CD4-positive, alpha-beta T cell treated with Interleukin-4 for 4 hours (primary cell): ENCODE measurements around the gene KMT2D.

Source experiments
- DNase-seq: peaks from one replicate; pipeline ENCODE4 v3.0.0-alpha.2; 2020

The KMT2D gene

GRCh38 chr12:49032679-49033447, 27.7 kb downstream of the KMT2D start:
- no peak for DNase-seq

GRCh38 chr12:49032276-49032675, 28.3 kb downstream of the KMT2D start:
- DNase-seq, result no peak

- no peak for DNase-seq
These were observed 28.9 kb downstream of the KMT2D start for GRCh38 chr12:49031573-49032161.

GRCh38 chr12:49030714-49031572, 29.7 kb downstream of the KMT2D start:
- no peak for DNase-seq

- DNase-seq, result no peak
These were observed 30.5 kb downstream of the KMT2D start for GRCh38 chr12:49030119-49030518.

GRCh38 chr12:49028666-49029275, 31.8 kb downstream of the KMT2D start:
- DNase-seq, result no peak

- DNase-seq, result no peak
These were observed 32.6 kb downstream of the KMT2D start for GRCh38 chr12:49027846-49028555.

GRCh38 chr12:49026678-49027480, 33.7 kb downstream of the KMT2D start:
- no peak for DNase-seq

- DNase-seq, result no peak
These were observed 34.5 kb downstream of the KMT2D start for GRCh38 chr12:49026101-49026500.

GRCh38 chr12:49025463-49025862, 35.1 kb downstream of the KMT2D start:
- no peak for DNase-seq

- DNase-seq, result no peak
These were observed 36.1 kb downstream of the KMT2D start for GRCh38 chr12:49024543-49024942.

GRCh38 chr12:49023812-49024211, 36.8 kb downstream of the KMT2D start:
- DNase-seq, result no peak

GRCh38 chr12:49022558-49023178, 37.9 kb downstream of the KMT2D start:
- DNase-seq, result no peak

- no peak for DNase-seq
These were observed 39.2 kb downstream of the KMT2D start for GRCh38 chr12:49021292-49021915.

GRCh38 chr12:49020441-49020840, 40.2 kb downstream of the KMT2D start:
- DNase-seq, result no peak

- DNase-seq, result peak; percentile 33
These were observed 40.9 kb downstream of the KMT2D start for GRCh38 chr12:49019443-49020324.

GRCh38 chr12:49019120-49019430, 41.5 kb downstream of the KMT2D start:
- DNase-seq, result no peak

- peak; percentile 96 for DNase-seq
These were observed 42.1 kb downstream of the KMT2D start, which contains the start of gene PRKAG1 for GRCh38 chr12:49018261-49019119. TSS of gene PRKAG1 (minus strand) at chr12:49018776. CDS start at chr12:49018740, 36 bp downstream.

GRCh38 chr12:49017891-49018260, 42.7 kb downstream of the KMT2D start:
- DNase-seq, result peak; percentile 17
